Astrocyte (in vitro differentiated cells and primary cell): ENCODE results near the gene EXOSC2. TPM values are rescaled to one million over a fixed set of nuclear protein-coding genes. Genes with fewer than 3 reads are reported as not detected.

Experiments
- DNase-seq: peaks from one replicate; pipeline ENCODE4 v3.0.0-alpha.2; 2010; ENCODE audit warnings: low read depth
- FAIRE-seq: peaks from 2 replicates; lab custom pipeline; 2011; peaks lifted over from hg19 to GRCh38; lab: Jason Lieb, UNC
- H2AFZ ChIP-seq: 2 replicates; pipeline ENCODE4 v1.6.0; 2012; ENCODE audit warnings: low read depth, low read length, inconsistent platforms
- H3K27ac ChIP-seq: 2 replicates; pipeline ENCODE4 v1.5.1; 2011; ENCODE audit warnings: low read depth, low read length, inconsistent platforms
- H3K27me3 ChIP-seq: 2 replicates; pipeline ENCODE4 v1.6.0; 2011; ENCODE audit warnings: low read length, inconsistent platforms; ENCODE audit not compliant: insufficient read depth
- H3K36me3 ChIP-seq: 2 replicates; pipeline ENCODE4 v1.5.1; 2011; ENCODE audit warnings: low read length, inconsistent platforms; ENCODE audit not compliant: insufficient read depth
- H3K4me1 ChIP-seq: 2 replicates; pipeline ENCODE4 v1.5.1; 2011; ENCODE audit warnings: low read length, inconsistent platforms; ENCODE audit not compliant: insufficient read depth
- H3K4me2 ChIP-seq: 2 replicates; pipeline ENCODE4 v1.6.0; 2012; ENCODE audit warnings: low read length, inconsistent platforms
- H3K4me3 ChIP-seq: 2 replicates; pipeline ENCODE4 v1.5.1; 2011; ENCODE audit warnings: low read depth, mild to moderate bottlenecking, low read length, inconsistent platforms; ENCODE audit not compliant: insufficient read depth
- H3K79me2 ChIP-seq: 2 replicates; pipeline ENCODE4 v1.6.0; 2012; ENCODE audit warnings: mild to moderate bottlenecking, low read length, inconsistent platforms; ENCODE audit not compliant: insufficient read depth
- H3K9ac ChIP-seq: 2 replicates; pipeline ENCODE4 v1.6.0; 2012; ENCODE audit warnings: mild to moderate bottlenecking, low read length, inconsistent platforms
- H3K9me3 ChIP-seq: 2 replicates; pipeline ENCODE4 v1.5.1; 2012; ENCODE audit warnings: low read depth, mild to moderate bottlenecking, low read length, inconsistent platforms; ENCODE audit not compliant: insufficient read depth
- H4K20me1 ChIP-seq: 2 replicates; pipeline ENCODE4 v1.6.0; 2012; ENCODE audit warnings: low read length, inconsistent platforms; ENCODE audit not compliant: insufficient read depth
- H3K27ac Mint-ChIP-seq: one replicate; pipeline ENCODE4 v1.8.0; 2021; ENCODE audit warnings: mild to moderate bottlenecking, mixed read lengths; ENCODE audit not compliant: unreplicated experiment
- H3K27me3 Mint-ChIP-seq: one replicate; pipeline ENCODE4 v1.8.0; 2021; ENCODE audit warnings: low read depth, mixed read lengths; ENCODE audit not compliant: unreplicated experiment
- H3K36me3 Mint-ChIP-seq: one replicate; pipeline ENCODE4 v1.8.0; 2021; ENCODE audit warnings: low read depth, mixed read lengths; ENCODE audit not compliant: unreplicated experiment
- H3K4me1 Mint-ChIP-seq: one replicate; pipeline ENCODE4 v1.8.0; 2021; ENCODE audit warnings: low read depth, mixed read lengths; ENCODE audit not compliant: unreplicated experiment
- H3K4me3 Mint-ChIP-seq: one replicate; pipeline ENCODE4 v1.8.0; 2021; ENCODE audit warnings: mild to moderate bottlenecking, moderate library complexity, mixed read lengths; ENCODE audit not compliant: unreplicated experiment
- H3K9me3 Mint-ChIP-seq: one replicate; pipeline ENCODE4 v1.8.0; 2021; ENCODE audit warnings: mild to moderate bottlenecking, mixed read lengths; ENCODE audit not compliant: unreplicated experiment
- EZH2 ChIP-seq: IDR thresholded peaks from 2 replicates; pipeline ENCODE4 v1.6.1; 2012; ENCODE audit warnings: mild to moderate bottlenecking, low read length, inconsistent platforms; ENCODE audit not compliant: insufficient read depth
- total RNA-seq: library from RNA; stranded (reverse); gene quantifications from 2 replicates; pipeline ENCODE4 v1.2.1, GENCODE V29; 2021
- TF ChIP-seq, protein P1 (sequence below): IDR thresholded peaks from 2 replicates; pipeline ENCODE4 v1.5.1; 2011; ENCODE audit warnings: low read depth, mild to moderate bottlenecking, inconsistent platforms, low read length, moderate library complexity; ENCODE audit not compliant: insufficient read depth

The EXOSC2 gene
- total RNA-seq, 1 donor from 2014 or later = 28.1 TPM

DNA sequence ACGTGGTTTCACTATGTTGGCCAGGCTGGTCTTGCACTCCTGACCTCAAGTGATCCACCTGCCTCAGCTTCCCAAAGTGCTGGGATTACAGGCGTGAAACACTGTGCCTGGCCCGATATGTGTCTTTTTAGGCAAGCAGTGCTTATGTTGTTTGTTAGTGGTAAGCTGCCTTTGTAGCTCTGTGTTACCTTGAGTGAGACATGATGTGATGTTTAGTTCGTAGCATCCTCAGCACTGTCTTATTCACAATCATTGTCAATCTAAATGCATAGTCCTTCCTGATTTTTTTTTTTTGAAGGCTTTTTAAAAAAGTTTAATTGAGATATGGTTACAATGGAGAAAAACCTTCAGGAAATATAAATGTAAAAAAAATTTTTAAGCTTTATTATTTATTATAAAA is 45.5 kb downstream of the EXOSC2 start:
- H3K4me3 Mint-ChIP-seq = no peak overlapping the region
- Histone ChIP-seq H3K36me3 (no peaks in the 10 kb centered on the region), H4K20me1 (peaks cover 17% of the 10 kb centered on the region), H3K27ac (no peak overlapping the region), H3K4me2 (no peak overlapping the region), H3K27me3 (no peaks in the 10 kb centered on the region), H3K79me2 (peaks cover 74% of the 10 kb centered on the region), H2AFZ (no peak overlapping the region), H3K9me3 (no peaks in the 10 kb centered on the region), H3K4me3 (no peak overlapping the region), H3K9ac (no peak overlapping the region), H3K4me1 (peaks cover 10% of the 10 kb centered on the region)
- FAIRE-seq (no peak), DNase-seq (no peak)
- H3K4me1 Mint-ChIP-seq = peaks cover 3% of the 10 kb centered on the region
- H3K36me3 Mint-ChIP-seq = peaks cover 7% of the 10 kb centered on the region
- no peak overlapping the region for H3K27ac Mint-ChIP-seq
- H3K27me3 Mint-ChIP-seq = no peaks in the 10 kb centered on the region
- H3K9me3 Mint-ChIP-seq = no peaks in the 10 kb centered on the region
- no peak for TF ChIP-seq EZH2
- TF ChIP-seq, protein P1, sequence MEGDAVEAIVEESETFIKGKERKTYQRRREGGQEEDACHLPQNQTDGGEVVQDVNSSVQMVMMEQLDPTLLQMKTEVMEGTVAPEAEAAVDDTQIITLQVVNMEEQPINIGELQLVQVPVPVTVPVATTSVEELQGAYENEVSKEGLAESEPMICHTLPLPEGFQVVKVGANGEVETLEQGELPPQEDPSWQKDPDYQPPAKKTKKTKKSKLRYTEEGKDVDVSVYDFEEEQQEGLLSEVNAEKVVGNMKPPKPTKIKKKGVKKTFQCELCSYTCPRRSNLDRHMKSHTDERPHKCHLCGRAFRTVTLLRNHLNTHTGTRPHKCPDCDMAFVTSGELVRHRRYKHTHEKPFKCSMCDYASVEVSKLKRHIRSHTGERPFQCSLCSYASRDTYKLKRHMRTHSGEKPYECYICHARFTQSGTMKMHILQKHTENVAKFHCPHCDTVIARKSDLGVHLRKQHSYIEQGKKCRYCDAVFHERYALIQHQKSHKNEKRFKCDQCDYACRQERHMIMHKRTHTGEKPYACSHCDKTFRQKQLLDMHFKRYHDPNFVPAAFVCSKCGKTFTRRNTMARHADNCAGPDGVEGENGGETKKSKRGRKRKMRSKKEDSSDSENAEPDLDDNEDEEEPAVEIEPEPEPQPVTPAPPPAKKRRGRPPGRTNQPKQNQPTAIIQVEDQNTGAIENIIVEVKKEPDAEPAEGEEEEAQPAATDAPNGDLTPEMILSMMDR = no peak

DNA sequence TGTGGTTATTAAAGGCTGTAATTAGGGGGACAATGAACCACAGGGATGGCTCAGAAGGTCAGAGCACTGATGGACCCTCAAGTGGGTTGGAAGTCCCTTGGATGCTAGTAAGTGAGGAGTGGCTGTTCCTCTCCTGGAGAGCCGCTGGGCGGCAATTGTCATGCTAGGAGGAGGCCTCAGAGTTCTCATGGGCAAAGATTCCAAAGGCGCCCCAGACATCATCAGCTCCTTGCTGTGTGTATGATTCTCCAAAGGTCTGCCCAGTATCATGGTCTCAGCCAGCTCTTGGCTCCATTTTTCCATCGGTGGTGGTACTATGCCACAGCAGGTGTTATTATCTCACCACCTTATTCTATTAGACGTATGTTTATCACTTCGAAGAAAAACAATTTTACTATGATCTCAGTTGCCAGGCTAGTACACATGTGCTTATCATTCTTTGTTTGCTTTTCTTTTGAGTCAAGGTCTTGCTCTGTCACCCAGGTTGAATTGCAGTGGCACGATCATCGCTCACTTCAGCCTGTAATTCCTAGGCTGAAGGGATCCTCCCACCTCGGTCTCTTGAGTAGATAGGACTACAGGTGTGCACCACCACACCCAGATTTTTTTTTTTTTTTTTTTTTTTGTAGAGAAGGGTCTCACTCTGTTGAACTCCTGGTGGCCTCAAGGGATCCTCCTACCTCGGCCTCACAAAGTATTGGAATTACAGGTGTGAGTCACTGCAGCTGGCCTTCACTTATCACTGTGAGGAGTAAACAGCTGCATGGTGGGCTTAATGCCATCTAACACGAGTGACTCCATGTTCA is 46.8 kb downstream of the EXOSC2 start:
- Histone ChIP-seq H3K9ac (no peak overlapping the region), H3K36me3 (no peaks in the 10 kb centered on the region), H3K4me2 (no peak overlapping the region), H3K27ac (no peak overlapping the region), H3K4me1 (peaks cover 10% of the 10 kb centered on the region), H3K79me2 (peaks cover 75% of the 10 kb centered on the region), H3K27me3 (no peaks in the 10 kb centered on the region), H4K20me1 (peaks cover 17% of the 10 kb centered on the region), H3K9me3 (no peaks in the 10 kb centered on the region), H3K4me3 (no peak overlapping the region), H2AFZ (no peak overlapping the region)
- Mint-ChIP-seq H3K4me3 (no peak overlapping the region), H3K36me3 (peaks cover 6% of the 10 kb centered on the region), H3K27ac (peak overlapping the region; percentile 27), H3K9me3 (no peaks in the 10 kb centered on the region), H3K27me3 (no peaks in the 10 kb centered on the region), H3K4me1 (peaks cover 6% of the 10 kb centered on the region)
- TF ChIP-seq EZH2 = no peak
- TF ChIP-seq, protein P1 = no peak
- FAIRE-seq (no peak), DNase-seq (no peak)

DNA sequence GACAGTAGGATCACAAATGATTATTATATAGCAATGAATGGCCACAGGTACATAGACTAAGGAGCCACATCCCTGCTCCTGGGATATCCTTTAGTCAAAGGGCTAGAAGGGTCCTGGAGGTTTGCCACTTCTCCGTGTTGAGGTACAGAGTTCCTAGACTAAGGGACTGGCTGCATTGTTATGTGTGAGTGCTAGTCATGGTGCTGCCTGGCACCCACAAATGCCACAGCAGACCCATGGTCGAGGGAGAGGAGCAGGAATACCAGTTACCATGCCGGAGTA is 47.4 kb downstream of the EXOSC2 start:
- Histone ChIP-seq H3K27me3 (no peaks in the 10 kb centered on the region), H3K4me3 (no peak overlapping the region), H3K79me2 (peaks cover 77% of the 10 kb centered on the region), H3K27ac (no peak overlapping the region), H3K36me3 (no peaks in the 10 kb centered on the region), H2AFZ (no peak overlapping the region), H3K4me2 (no peak overlapping the region), H3K9me3 (no peaks in the 10 kb centered on the region), H3K4me1 (peaks cover 14% of the 10 kb centered on the region), H4K20me1 (peaks cover 18% of the 10 kb centered on the region), H3K9ac (no peak overlapping the region)
- Mint-ChIP-seq H3K9me3 (no peaks in the 10 kb centered on the region), H3K4me3 (no peak overlapping the region), H3K27ac (no peak overlapping the region), H3K4me1 (peaks cover 11% of the 10 kb centered on the region), H3K36me3 (peaks cover 4% of the 10 kb centered on the region), H3K27me3 (no peaks in the 10 kb centered on the region)
- TF ChIP-seq, protein P1 = no peak
- no peak for TF ChIP-seq EZH2
- FAIRE-seq (no peak), DNase-seq (no peak)
